GM12878 (cell line): Measurements from ENCODE around the gene BCL2. TPM values are rescaled to one million over a fixed set of nuclear protein-coding genes. Genes with fewer than 3 reads are reported as not detected.

Experiments used
- ATAC-seq: fragments of 200-7000 bp; cut with Tn5 transposase; 3 replicates; pipeline ENCODE4 v1.9.1; 2020; ENCODE audit warnings: mild to moderate bottlenecking, moderate library complexity
- BruUV-seq: library from RNA; stranded (reverse); fragments of 400-500 nt; replicated peaks from 2 replicates; lab custom pipeline; 2021; lab: Mats Ljungman, UMichigan
- CTCF ChIA-PET: fragments of 300-600 bp; sonication (Branson Sonifier 250); formaldehyde crosslinking; extraction: SDS; loops from one replicate; lab custom pipeline; 2021; ENCODE audit warnings: inconsistent platforms; lab: Yijun Ruan, JAX
- POLR2A ChIA-PET: fragments of 350-600 bp; formaldehyde crosslinking; extraction: SDS; loops from one replicate; lab custom pipeline; 2021; ENCODE audit warnings: inconsistent platforms; lab: Charles Lee
- RAD21 ChIA-PET: fragments of 300-600 bp; sonication (Branson Sonifier 250); formaldehyde crosslinking; loops from one replicate; lab custom pipeline; 2023; ENCODE audit warnings: antibody characterized with exemption; ENCODE audit not compliant: unreplicated experiment; lab: Charles Lee
- SMC1A ChIA-PET: fragments of 300-600 bp; sonication (Branson Sonifier 250); formaldehyde crosslinking; loops from one replicate; lab custom pipeline; 2023; ENCODE audit not compliant: unreplicated experiment, uncharacterized antibody; lab: Charles Lee
- DNase-seq: peaks from one replicate; pipeline ENCODE4 v3.0.0-alpha.2; 2011; ENCODE audit warnings: low read depth, low spot score
- FAIRE-seq: peaks from 3 replicates; lab custom pipeline; 2011; peaks lifted over from hg19 to GRCh38; lab: Jason Lieb, UNC
- H2AFZ ChIP-seq: 2 replicates; pipeline ENCODE4 v1.6.0; 2011; ENCODE audit warnings: low read depth, low read length, control low read depth; ENCODE audit not compliant: control insufficient read depth
- H3K27ac ChIP-seq: 2 replicates; pipeline ENCODE4 v1.5.1; 2011; ENCODE audit warnings: control low read depth; ENCODE audit not compliant: control insufficient read depth, insufficient read depth
- H3K27me3 ChIP-seq, 2 experiments: replicated peaks in 1 of 2; 2 replicates each; pipeline versions ENCODE4 v1.6.0 to v1.6.1; 2011; ENCODE audit warnings: low read length in 1 of 2; ENCODE audit not compliant: control insufficient read depth in 2 of 2, insufficient read depth in 2 of 2
- H3K36me3 ChIP-seq, 2 experiments: 2 replicates each; pipeline ENCODE4 v1.5.1; 2011; ENCODE audit warnings: low read length in 1 of 2; ENCODE audit not compliant: control insufficient read depth in 2 of 2, insufficient read depth in 2 of 2
- H3K4me1 ChIP-seq: 2 replicates; pipeline ENCODE4 v1.6.1; 2011; ENCODE audit warnings: mild to moderate bottlenecking, low read length, moderate library complexity, mixed read lengths; ENCODE audit not compliant: control insufficient read depth, insufficient read depth
- H3K4me2 ChIP-seq: 2 replicates; pipeline ENCODE4 v1.6.0; 2011; ENCODE audit warnings: control low read depth; ENCODE audit not compliant: control insufficient read depth, insufficient read depth
- H3K4me3 ChIP-seq: fragments of 200-600 bp; sonication (generic); 2 replicates; pipeline ENCODE4 v1.5.1; 2016
- H3K79me2 ChIP-seq: 2 replicates; pipeline ENCODE4 v1.6.0; 2011; ENCODE audit warnings: low read length; ENCODE audit not compliant: control insufficient read depth, insufficient read depth
- H3K9ac ChIP-seq: 2 replicates; pipeline ENCODE4 v1.8.0; 2011; ENCODE audit warnings: low read length, control low read depth, mixed read lengths; ENCODE audit not compliant: control insufficient read depth, insufficient read depth
- H3K9me3 ChIP-seq: replicated peaks from 3 replicates; pipeline ENCODE4 v1.5.1; 2011; ENCODE audit warnings: mild to moderate bottlenecking, low read length; ENCODE audit not compliant: control insufficient read depth, insufficient read depth
- H4K20me1 ChIP-seq: 2 replicates; pipeline ENCODE4 v1.6.0; 2011; ENCODE audit not compliant: control insufficient read depth, insufficient read depth
- DPF2 ChIP-seq: fragments of 450-650 bp; IDR thresholded peaks from 2 replicates; pipeline ENCODE4 v1.6.1; 2017; ENCODE audit warnings: mild to moderate bottlenecking
- FOXM1 ChIP-seq: IDR thresholded peaks from 2 replicates; pipeline ENCODE4 v1.6.1; 2012; ENCODE audit warnings: low read depth, mild to moderate bottlenecking, inconsistent platforms, low read length, moderate library complexity
- JUNB ChIP-seq: IDR thresholded peaks from 2 replicates; pipeline ENCODE4 v1.6.1; 2016; ENCODE audit warnings: antibody characterized with exemption, mild to moderate bottlenecking
- KLF5 ChIP-seq: fragments of 450-650 bp; IDR thresholded peaks from 2 replicates; pipeline ENCODE4 v1.6.1; 2014; ENCODE audit warnings: mild to moderate bottlenecking; ENCODE audit not compliant: partially characterized antibody
- NFIC ChIP-seq: IDR thresholded peaks from 2 replicates; pipeline ENCODE4 v1.6.1; 2012; ENCODE audit warnings: low read depth, mild to moderate bottlenecking, inconsistent platforms, low read length, moderate library complexity
- RAD51 ChIP-seq: fragments of 450-650 bp; IDR thresholded peaks from 2 replicates; pipeline ENCODE4 v1.6.1; 2016; ENCODE audit warnings: moderate library complexity, mild to moderate bottlenecking, inconsistent platforms
- RUNX3 ChIP-seq: IDR thresholded peaks from 2 replicates; pipeline ENCODE4 v1.6.1; 2012; ENCODE audit warnings: low read length, inconsistent platforms
- ZNF217 ChIP-seq: fragments of 450-650 bp; IDR thresholded peaks from 2 replicates; pipeline ENCODE4 v1.6.1; 2017; ENCODE audit warnings: antibody characterized with exemption, mild to moderate bottlenecking
- WGBS: methylation state at CpG from one replicate; pipeline ENCODE4 v1.1.6; 2016; ENCODE audit warnings: low lambda C conversion rate; ENCODE audit not compliant: insufficient replicate concordance, insufficient coverage; ENCODE audit errors: missing lambda C conversion rate; 5-methylcytosine and 5-hydroxymethylcytosine counted together
- in situ Hi-C: fragments of 300-500 bp; cut with MboI; formaldehyde crosslinking; loops from 9 replicates; pipeline ENCODE4 v1.14.3; 2018; ENCODE audit warnings: mixed read lengths
- intact Hi-C: fragments of 100-400 bp; cut with micrococcal nuclease; formaldehyde crosslinking; loops from one replicate; pipeline ENCODE4 v1.14.2; 2022; ENCODE audit not compliant: unreplicated experiment
- polyA plus RNA-seq, 11 experiments: library from polyadenylated mRNA; depleted of rRNA in 4 of 11; unstranded in 6 of 11; stranded (reverse) in 5 of 11; fragments of >200 nt; fragmentation: Nextera tagmentation in 4 of 11; fragmentation: Illumina TruSeq in 1 of 11; extraction: Ambion mirVana in 4 of 11; extraction: Trizol in 1 of 11; gene quantifications; 1 replicate in 1 of 11; 2 replicates in 10 of 11; pipeline versions ENCODE4 v1.2.1 to v1.2.3, GENCODE V29; 2011 to 2016; ENCODE audit warnings: inconsistent platforms in 2 of 11, missing spikeins in 2 of 11, low read depth in 1 of 11
- total RNA-seq, 4 experiments: library from RNA; depleted of rRNA in 3 of 4; stranded (reverse); fragments of >200 nt in 3 of 4; fragmentation: Illumina TruSeq in 1 of 4; extraction: Trizol in 1 of 4; gene quantifications; 2 replicates each; pipeline versions ENCODE4 v1.2.1 to v1.2.3, GENCODE V29; 2013 to 2021

BCL2 gene
- total and polyA plus RNA-seq, 10 of the 15 experiments (the other 5 are each of a cell fraction or from before 2014, with no cell fraction given), result 4.1 to 47.8 (median 19.3) TPM

- WGBS, result 5% methylated on average over 1 of the region's 1 CpG
- Histone ChIP-seq H3K79me2 (peaks cover 74% of the 10 kb centered on the region), H3K9ac (no peak overlapping the region), H3K36me3 (no peaks in the 10 kb centered on the region), H2AFZ (no peak overlapping the region), H3K4me3 (no peak overlapping the region), H4K20me1 (no peaks in the 10 kb centered on the region), H3K27ac (peak overlapping the region; percentile 20; the same call in 1 of the 2 replicates), H3K4me1 (peaks cover 35% of the 10 kb centered on the region), H3K27me3 (no peaks in the 10 kb centered on the region), H3K4me2 (no peak overlapping the region), H3K9me3 (no peaks in the 10 kb centered on the region)
- no peak for FAIRE-seq
- BruUV-seq, result no TSS peak
- POLR2A ChIA-PET, result interaction anchor here (1.0 to 1.5 kb wide), 3 partner anchors 20 to 123 kb away, joined by 3 to 7 read pairs (median 5); no protein-coding TSS in a partner anchor
- RAD21 ChIA-PET, result interaction anchor here (1.1 to 2.1 kb wide), 3 partner anchors 10 to 123 kb away, joined by 3 to 15 read pairs (median 9); no protein-coding TSS in a partner anchor
- DNase-seq, result no peak
- SMC1A ChIA-PET, result interaction anchor here (0.8 to 3.4 kb wide), 7 partner anchors 9 to 121 kb away, joined by 3 to 34 read pairs (median 3); no protein-coding TSS in a partner anchor
- TF ChIP-seq FOXM1 (0 out of 2 replicates have a peak, but pooled peaks have one; percentile 18), ZNF217 (no peak), RUNX3 (peak; percentile 20; the same call in 1 of the 2 replicates), RAD51 (no peak), DPF2 (no peak), JUNB (peak; percentile 54), KLF5 (no peak), NFIC (peak; percentile 27; the same call in 1 of the 2 replicates)
- peak; percentile 17 for ATAC-seq
- CTCF ChIA-PET, result interaction anchor here (0.6 to 3.1 kb wide), 5 partner anchors 12 to 127 kb away, joined by 3 to 13 read pairs (median 3); no protein-coding TSS in a partner anchor
- in situ Hi-C loops, result no loop called here
- intact Hi-C loops, result loop anchor here (5.0 kb wide), 1 partner anchor 34 kb away; no protein-coding TSS in a partner anchor
These were observed 128.2 kb downstream of the BCL2 start for GRCh38 chr18:63191413-63191812.
